ENCODE measurements around the gene GALNT10. TPM values are rescaled to one million over a fixed set of nuclear protein-coding genes. Genes with fewer than 3 reads are reported as not detected.

Gene GALNT10
- total and polyA plus RNA-seq, 3 donors from 2014 or later = 15.7 to 19.3 (median 17.2) TPM

DNA sequence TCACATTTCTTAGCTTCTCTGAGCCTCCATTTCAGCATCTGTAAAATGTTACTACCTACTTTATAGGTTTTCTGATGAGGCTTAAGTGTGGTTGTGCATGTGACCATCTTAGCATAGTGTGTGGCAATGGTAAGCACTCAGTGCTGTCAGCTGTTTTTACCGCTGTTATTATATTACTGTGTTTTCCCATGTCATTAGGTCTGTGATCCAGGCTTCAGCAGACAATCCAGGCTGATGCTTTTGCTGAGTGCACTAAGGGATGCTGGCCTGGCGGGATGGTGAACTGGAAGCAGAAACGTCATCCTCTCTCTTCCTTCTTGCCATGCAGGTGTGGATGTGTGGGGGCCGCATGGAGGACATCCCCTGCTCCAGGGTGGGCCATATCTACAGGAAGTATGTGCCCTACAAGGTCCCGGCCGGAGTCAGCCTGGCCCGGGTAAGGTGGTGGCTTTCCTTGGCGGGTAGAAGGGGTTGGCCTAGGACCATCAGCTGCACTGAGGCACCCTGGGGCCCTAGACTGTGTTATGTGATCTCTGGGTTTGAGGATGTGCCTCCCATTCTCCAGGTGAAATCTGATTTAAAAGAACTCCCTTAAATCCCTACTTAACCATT is 213.3 kb downstream of the GALNT10 start:
- intact Hi-C loops (cut with DNase I; ENCODE audit: low total_unique reads) = loop anchor here (10.0 kb wide), 2 partner anchors 209 to 329 kb away; partner anchors contain the start of gene GALNT10
- DNase-seq = peak; percentile 12
- 79 to 90% methylated on average over 4 to 8 of the region's 8 CpGs for WGBS, 2 donors
- H3K36me3 ChIP-seq (ENCODE audit: low read depth, missing control alignments) = no peaks in the 10 kb centered on the region
- H3K9me3 ChIP-seq = no peaks in the 10 kb centered on the region
- H3K4me1 ChIP-seq = peaks cover 10% of the 10 kb centered on the region
- no peaks in the 10 kb centered on the region for H3K27me3 ChIP-seq
- no peak overlapping the region for H3K4me3 ChIP-seq
- H3K27ac ChIP-seq = no peak overlapping the region
- TF ChIP-seq, protein P1, sequence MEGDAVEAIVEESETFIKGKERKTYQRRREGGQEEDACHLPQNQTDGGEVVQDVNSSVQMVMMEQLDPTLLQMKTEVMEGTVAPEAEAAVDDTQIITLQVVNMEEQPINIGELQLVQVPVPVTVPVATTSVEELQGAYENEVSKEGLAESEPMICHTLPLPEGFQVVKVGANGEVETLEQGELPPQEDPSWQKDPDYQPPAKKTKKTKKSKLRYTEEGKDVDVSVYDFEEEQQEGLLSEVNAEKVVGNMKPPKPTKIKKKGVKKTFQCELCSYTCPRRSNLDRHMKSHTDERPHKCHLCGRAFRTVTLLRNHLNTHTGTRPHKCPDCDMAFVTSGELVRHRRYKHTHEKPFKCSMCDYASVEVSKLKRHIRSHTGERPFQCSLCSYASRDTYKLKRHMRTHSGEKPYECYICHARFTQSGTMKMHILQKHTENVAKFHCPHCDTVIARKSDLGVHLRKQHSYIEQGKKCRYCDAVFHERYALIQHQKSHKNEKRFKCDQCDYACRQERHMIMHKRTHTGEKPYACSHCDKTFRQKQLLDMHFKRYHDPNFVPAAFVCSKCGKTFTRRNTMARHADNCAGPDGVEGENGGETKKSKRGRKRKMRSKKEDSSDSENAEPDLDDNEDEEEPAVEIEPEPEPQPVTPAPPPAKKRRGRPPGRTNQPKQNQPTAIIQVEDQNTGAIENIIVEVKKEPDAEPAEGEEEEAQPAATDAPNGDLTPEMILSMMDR (IDR thresholded peaks at IDR 0.05) = no peak
- TF ChIP-seq POLR2A (IDR thresholded peaks at IDR 0.05) = no peak

DNA sequence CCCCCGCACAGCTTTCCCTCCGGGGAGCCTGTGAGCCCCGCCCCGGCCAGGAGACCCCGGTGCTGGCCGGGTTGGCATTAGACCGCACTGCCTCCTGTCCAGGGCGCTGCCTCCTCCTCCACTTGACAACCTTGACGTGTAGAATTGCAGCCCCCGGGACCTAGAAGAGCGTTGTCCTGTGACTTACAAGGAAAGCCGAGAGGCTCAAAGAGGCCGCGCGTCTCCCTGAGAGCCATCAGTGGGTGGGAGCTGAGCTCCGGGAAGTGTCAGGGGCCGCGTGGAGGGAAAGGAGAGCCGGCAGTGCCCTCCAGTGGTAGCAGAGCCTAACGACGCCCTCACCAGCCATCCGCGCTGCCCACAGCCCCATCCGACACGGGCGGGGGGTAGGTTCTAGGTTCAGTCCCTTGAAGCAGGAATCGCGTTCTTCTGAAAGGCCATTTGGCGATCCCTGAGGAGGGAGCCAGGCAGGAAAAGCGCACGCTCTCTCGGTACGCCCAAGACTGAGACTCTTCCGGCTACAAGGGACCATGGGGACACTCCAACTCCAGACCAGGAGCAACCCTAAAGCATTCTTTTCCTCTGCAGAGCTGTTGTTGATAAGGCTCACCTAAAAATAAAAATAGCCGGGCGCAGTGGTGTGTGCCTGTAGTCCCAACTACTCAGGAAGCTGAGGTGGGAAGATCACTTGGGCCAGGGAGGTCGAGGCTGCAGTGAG is 214.7 kb downstream of the GALNT10 start:
- H3K36me3 ChIP-seq (ENCODE audit: low read depth, missing control alignments) = no peaks in the 10 kb centered on the region
- 7 to 9% methylated on average over 22 to 37 of the region's 37 CpGs for WGBS, 2 donors
- intact Hi-C loops (cut with DNase I; ENCODE audit: low total_unique reads) = loop anchor here (10.0 kb wide), 2 partner anchors 210 to 330 kb away; partner anchors contain the start of gene GALNT10
- no peaks in the 10 kb centered on the region for H3K27me3 ChIP-seq
- TF ChIP-seq, protein P1 (IDR thresholded peaks at IDR 0.05) = peak; percentile 52 to 76 (median 70)
- TF ChIP-seq POLR2A (IDR thresholded peaks at IDR 0.05) = no peak
- H3K9me3 ChIP-seq = no peaks in the 10 kb centered on the region
- DNase-seq = peak; percentile 89
- H3K4me1 ChIP-seq = peaks cover 10% of the 10 kb centered on the region
- peak overlapping the region in 1 of 2 donors; percentile 12 for H3K4me3 ChIP-seq
- H3K27ac ChIP-seq = no peak overlapping the region

DNA sequence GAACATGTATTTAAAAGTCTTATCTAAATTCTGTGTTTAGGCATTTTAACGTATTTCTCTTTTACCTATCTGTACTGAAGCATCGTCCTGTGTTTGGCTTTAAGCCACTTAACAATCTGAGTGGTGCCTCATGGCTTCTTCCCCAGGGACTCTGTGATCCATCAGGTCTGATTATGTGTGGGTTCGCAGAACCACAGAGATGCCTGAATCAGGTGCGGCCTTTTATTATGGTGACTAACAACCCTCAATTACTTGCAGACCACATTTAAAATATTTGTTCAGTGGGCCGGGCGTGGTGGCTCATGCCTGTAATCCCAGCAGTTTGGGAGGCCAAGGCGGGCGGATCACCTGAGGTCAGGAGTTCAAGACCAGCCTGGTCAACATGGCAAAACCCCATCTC is 215.7 kb downstream of the GALNT10 start:
- no peak overlapping the region for H3K4me3 ChIP-seq
- no peaks in the 10 kb centered on the region for H3K9me3 ChIP-seq
- TF ChIP-seq POLR2A (IDR thresholded peaks at IDR 0.05) = no peak
- TF ChIP-seq, protein P1 (IDR thresholded peaks at IDR 0.05) = no peak
- WGBS, 2 donors = 92 to 94% methylated on average over 8 of the region's 8 CpGs
- peak; percentile 9 for DNase-seq
- intact Hi-C loops (cut with DNase I; ENCODE audit: low total_unique reads) = loop anchor here (10.0 kb wide), 2 partner anchors 211 to 331 kb away; partner anchors contain the start of gene GALNT10
- no peaks in the 10 kb centered on the region for H3K36me3 ChIP-seq (ENCODE audit: low read depth, missing control alignments)
- peaks cover 10% of the 10 kb centered on the region for H3K4me1 ChIP-seq
- no peak overlapping the region for H3K27ac ChIP-seq
- no peaks in the 10 kb centered on the region for H3K27me3 ChIP-seq

DNA sequence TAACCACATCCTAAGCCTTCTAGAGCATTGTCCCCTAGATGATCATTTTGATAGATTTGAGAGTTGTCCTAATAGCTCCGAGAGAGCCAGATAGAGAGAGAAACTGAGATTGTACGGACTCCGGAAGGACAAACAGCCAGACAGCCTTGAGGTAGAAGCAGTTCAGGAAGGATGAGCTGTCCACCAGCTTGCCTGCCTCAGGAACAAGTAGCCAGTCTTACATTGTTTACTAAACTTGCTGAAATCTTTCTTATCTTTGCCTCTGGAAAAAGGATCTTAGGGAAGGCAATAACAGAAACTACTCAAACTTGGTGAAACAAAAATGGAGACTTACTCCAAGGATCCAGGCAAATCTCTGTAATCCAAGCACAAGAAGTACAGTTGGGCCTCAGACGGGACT is 216.3 kb downstream of the GALNT10 start:
- Histone ChIP-seq H3K27ac (no peak overlapping the region), H3K4me3 (no peak overlapping the region), H3K4me1 (peaks cover 10% of the 10 kb centered on the region), H3K27me3 (no peaks in the 10 kb centered on the region), H3K36me3 (ENCODE audit: low read depth, missing control alignments) (no peaks in the 10 kb centered on the region), H3K9me3 (no peaks in the 10 kb centered on the region)
- intact Hi-C loops (cut with DNase I; ENCODE audit: low total_unique reads) = loop anchor here (10.0 kb wide), 2 partner anchors 212 to 332 kb away; partner anchors contain the start of gene GALNT10
- no peak for TF ChIP-seq POLR2A (IDR thresholded peaks at IDR 0.05)
- TF ChIP-seq, protein P1 (IDR thresholded peaks at IDR 0.05) = no peak
- DNase-seq = peak; percentile 10
- 93 to 95% methylated on average over 4 of the region's 4 CpGs for WGBS, 2 donors
